Osteoblast (primary cell): ENCODE data around the gene PDPN. TPM values are rescaled to one million over a fixed set of nuclear protein-coding genes. Genes with fewer than 3 reads are reported as not detected.

Experiments used
- DNase-seq: peaks from one replicate; pipeline ENCODE4 v3.0.0; 2011; ENCODE audit warnings: low spot score, mixed read lengths; ENCODE audit not compliant: insufficient read length; ENCODE audit errors: missing footprints
- H2AFZ ChIP-seq: 2 replicates; pipeline ENCODE4 v1.6.0; 2011; ENCODE audit warnings: mild to moderate bottlenecking, low read length
- H3K27ac ChIP-seq: 2 replicates; pipeline ENCODE4 v1.5.1; 2011; ENCODE audit warnings: mild to moderate bottlenecking, low read depth, low read length, moderate library complexity
- H3K27me3 ChIP-seq: 2 replicates; pipeline ENCODE4 v1.6.0; 2012; ENCODE audit warnings: mild to moderate bottlenecking, control low read depth, inconsistent platforms, low read length, moderate library complexity; ENCODE audit not compliant: insufficient read depth
- H3K36me3 ChIP-seq: 2 replicates; pipeline ENCODE4 v1.5.1; 2011; ENCODE audit warnings: mild to moderate bottlenecking, low read length, control low read depth, moderate library complexity; ENCODE audit not compliant: insufficient read depth
- H3K4me1 ChIP-seq: 2 replicates; pipeline ENCODE4 v1.5.1; 2011; ENCODE audit warnings: mild to moderate bottlenecking, low read length, control low read depth, moderate library complexity; ENCODE audit not compliant: insufficient read depth
- H3K4me2 ChIP-seq: 2 replicates; pipeline ENCODE4 v1.6.0; 2011; ENCODE audit warnings: mild to moderate bottlenecking, low read length; ENCODE audit not compliant: insufficient read depth
- H3K4me3 ChIP-seq: fragments of 200-600 bp; sonication (generic); 3 replicates; pipeline ENCODE4 v1.5.1; 2012; ENCODE audit warnings: mild to moderate bottlenecking, low read length, inconsistent platforms; ENCODE audit not compliant: insufficient read depth
- H3K79me2 ChIP-seq: 2 replicates; pipeline ENCODE4 v1.6.0; 2012; ENCODE audit warnings: mild to moderate bottlenecking, low read length, control low read depth, inconsistent platforms; ENCODE audit not compliant: insufficient read depth
- H3K9me3 ChIP-seq: 2 replicates; pipeline ENCODE4 v1.5.1; 2011; ENCODE audit warnings: low read depth, low read length, control low read depth
- H4K20me1 ChIP-seq: 2 replicates; pipeline ENCODE4 v1.6.0; 2012; ENCODE audit warnings: mild to moderate bottlenecking, low read length, control low read depth; ENCODE audit not compliant: insufficient read depth
- CTCF ChIP-seq: IDR thresholded peaks from 2 replicates; pipeline ENCODE4 v1.5.1; 2011; ENCODE audit warnings: mild to moderate bottlenecking, low read depth, low read length, moderate library complexity; ENCODE audit errors: extremely low read depth
- total RNA-seq: library from RNA; depleted of rRNA; stranded (reverse); fragments of >200 nt; gene quantifications from 2 replicates; pipeline ENCODE4 v1.2.3, GENCODE V29; 2012

PDPN gene
- total RNA-seq, 1 donor: 11.9 TPM

GRCh38 chr1:13628711-13629110, 45.1 kb downstream of the PDPN start:
- DNase-seq: no peak

GRCh38 chr1:13642306-13643004, 58.8 kb downstream of the PDPN start:
- no peak overlapping the region for H2AFZ ChIP-seq
- H3K27me3 ChIP-seq: no peaks in the 10 kb centered on the region
- H3K79me2 ChIP-seq: no peaks in the 10 kb centered on the region
- H3K4me2 ChIP-seq: no peak overlapping the region
- no peaks in the 10 kb centered on the region for H4K20me1 ChIP-seq
- H3K27ac ChIP-seq: no peak overlapping the region
- no peaks in the 10 kb centered on the region for H3K4me1 ChIP-seq
- no peak for TF ChIP-seq CTCF
- no peak for DNase-seq
- H3K9me3 ChIP-seq: peaks cover 2% of the 10 kb centered on the region
- H3K4me3 ChIP-seq: no peak overlapping the region
- H3K36me3 ChIP-seq: no peaks in the 10 kb centered on the region

More at GRCh38 chr1:13628711-13629110, 45.1 kb downstream of the PDPN start:
- Histone ChIP-seq H2AFZ (no peak overlapping the region), H3K36me3 (no peaks in the 10 kb centered on the region), H3K9me3 (no peaks in the 10 kb centered on the region), H3K4me2 (no peak overlapping the region), H3K4me3 (no peak overlapping the region), H3K79me2 (no peaks in the 10 kb centered on the region), H4K20me1 (no peaks in the 10 kb centered on the region), H3K4me1 (no peaks in the 10 kb centered on the region), H3K27me3 (no peaks in the 10 kb centered on the region), H3K27ac (no peak overlapping the region)
- TF ChIP-seq CTCF: no peak

GRCh38 chr1:13643017-13643416, 59.4 kb downstream of the PDPN start:
- H3K36me3 ChIP-seq: no peaks in the 10 kb centered on the region
- no peaks in the 10 kb centered on the region for H3K27me3 ChIP-seq
- no peaks in the 10 kb centered on the region for H3K79me2 ChIP-seq
- no peak overlapping the region for H3K27ac ChIP-seq
- no peaks in the 10 kb centered on the region for H3K4me1 ChIP-seq
- TF ChIP-seq CTCF: no peak
- DNase-seq: no peak
- no peak overlapping the region for H3K4me3 ChIP-seq
- H2AFZ ChIP-seq: no peak overlapping the region
- H4K20me1 ChIP-seq: no peaks in the 10 kb centered on the region
- H3K9me3 ChIP-seq: peaks cover 2% of the 10 kb centered on the region
- no peak overlapping the region for H3K4me2 ChIP-seq

- TF ChIP-seq CTCF: no peak
- Histone ChIP-seq H3K9me3 (no peaks in the 10 kb centered on the region), H4K20me1 (no peaks in the 10 kb centered on the region), H3K79me2 (no peaks in the 10 kb centered on the region), H3K4me1 (no peaks in the 10 kb centered on the region), H3K36me3 (no peaks in the 10 kb centered on the region), H3K4me2 (no peak overlapping the region), H3K27ac (no peak overlapping the region), H2AFZ (no peak overlapping the region), H3K27me3 (no peaks in the 10 kb centered on the region), H3K4me3 (no peak overlapping the region)
- DNase-seq: no peak
Observed at GRCh38 chr1:13646521-13646920, 62.9 kb downstream of the PDPN start.
